Ramos (cell line): ENCODE measurements around the gene BCL3.

ENCODE experiments used
- in situ Hi-C: fragments of 300-500 bp; cut with MboI; formaldehyde crosslinking; loops from one replicate; pipeline ENCODE4 v1.14.3; 2022; ENCODE audit warnings: low sequenced_read_pairs; ENCODE audit not compliant: unreplicated experiment

BCL3 gene

DNA sequence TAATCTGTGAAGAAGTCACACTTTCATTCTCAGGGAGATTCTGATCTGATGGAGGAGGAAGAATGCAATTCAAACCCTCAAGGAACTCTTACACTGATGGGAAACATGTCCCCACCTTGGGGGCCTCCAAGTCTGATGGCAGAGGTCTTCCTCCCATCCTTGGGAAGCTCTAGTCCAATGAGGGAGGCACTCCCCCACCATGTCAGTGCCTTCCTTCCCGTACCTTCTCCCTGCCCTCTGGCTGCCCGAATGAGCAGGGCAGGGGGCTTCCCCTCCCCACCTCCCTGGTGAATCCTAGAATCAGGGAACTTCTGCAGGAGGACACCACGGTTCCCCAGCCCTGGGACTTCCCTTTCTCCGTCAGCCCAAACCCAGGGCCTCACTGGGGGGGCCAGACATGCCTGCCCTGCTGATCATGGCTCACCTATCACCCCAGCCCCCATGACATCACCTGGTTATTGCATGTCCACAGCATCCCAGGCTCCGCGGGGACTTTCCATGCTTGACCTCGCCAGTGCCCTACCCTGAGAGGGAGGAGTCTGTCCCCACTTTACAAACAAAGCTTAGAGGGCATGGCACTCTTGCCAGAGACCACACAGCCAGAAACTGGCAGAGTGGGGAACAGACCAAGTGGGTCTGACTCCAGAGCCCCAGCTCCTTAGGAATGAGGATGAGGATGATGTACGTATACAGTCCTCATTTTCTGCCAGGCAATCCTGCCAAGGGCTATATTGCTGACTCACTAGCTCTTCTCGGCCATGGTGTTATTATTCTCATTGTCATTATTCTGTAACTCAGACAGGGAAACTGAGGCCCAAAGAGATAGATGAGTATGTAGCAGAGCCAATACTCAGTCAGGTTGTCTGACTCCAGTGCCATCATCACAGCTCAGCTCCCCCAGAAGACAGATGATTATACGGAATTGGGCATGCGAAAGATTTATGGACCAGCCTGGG lies 9.6 kb upstream of the BCL3 start:
- in situ Hi-C loops, result no loop called here

DNA sequence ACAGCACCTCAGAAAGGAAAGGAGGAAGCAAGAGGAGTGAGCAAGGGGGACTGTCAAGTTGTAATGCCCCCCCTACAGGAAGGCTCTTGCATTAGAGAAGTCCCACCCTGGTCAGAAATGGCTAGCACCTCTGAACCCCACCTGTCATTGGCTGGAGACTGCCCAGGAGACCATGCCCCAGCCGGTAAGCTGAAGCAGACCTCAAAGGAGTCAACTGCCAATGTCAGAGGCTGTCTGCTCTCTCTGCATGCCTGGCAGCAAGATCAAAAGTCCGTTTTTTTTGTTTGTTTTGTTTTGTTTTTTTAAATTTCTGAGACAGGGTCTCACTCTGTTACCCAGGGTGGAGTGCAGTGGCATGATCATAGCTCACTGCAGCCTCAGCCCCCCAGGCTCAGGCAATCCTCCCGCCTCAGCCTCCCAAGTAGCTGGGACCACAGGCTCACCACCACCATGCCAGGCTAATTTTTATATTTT lies 8.1 kb upstream of the BCL3 start:
- in situ Hi-C loops, result no loop called here

DNA sequence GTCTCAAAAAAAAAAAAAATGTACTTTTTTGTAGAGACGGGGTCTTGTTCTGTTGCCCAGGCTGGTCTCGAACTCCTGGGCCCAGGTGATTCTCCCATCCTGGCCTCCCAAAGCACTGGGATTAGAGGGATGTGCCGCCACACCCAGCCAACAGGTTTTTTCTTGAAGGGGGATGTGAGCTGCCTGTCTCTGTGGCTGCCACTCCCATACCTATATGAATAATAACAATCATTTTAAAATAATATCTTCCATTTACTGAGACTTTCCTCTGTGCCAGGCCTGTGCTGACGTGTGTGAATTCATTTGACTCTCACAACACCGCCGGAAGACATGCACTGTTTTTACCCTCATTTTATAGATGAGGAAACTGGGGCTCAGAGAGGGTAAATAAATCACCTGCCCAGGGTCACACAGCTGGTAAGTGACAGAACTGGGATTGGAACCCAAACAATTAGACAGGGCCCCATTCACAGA lies 7.2 kb upstream of the BCL3 start:
- in situ Hi-C loops, result no loop called here

DNA sequence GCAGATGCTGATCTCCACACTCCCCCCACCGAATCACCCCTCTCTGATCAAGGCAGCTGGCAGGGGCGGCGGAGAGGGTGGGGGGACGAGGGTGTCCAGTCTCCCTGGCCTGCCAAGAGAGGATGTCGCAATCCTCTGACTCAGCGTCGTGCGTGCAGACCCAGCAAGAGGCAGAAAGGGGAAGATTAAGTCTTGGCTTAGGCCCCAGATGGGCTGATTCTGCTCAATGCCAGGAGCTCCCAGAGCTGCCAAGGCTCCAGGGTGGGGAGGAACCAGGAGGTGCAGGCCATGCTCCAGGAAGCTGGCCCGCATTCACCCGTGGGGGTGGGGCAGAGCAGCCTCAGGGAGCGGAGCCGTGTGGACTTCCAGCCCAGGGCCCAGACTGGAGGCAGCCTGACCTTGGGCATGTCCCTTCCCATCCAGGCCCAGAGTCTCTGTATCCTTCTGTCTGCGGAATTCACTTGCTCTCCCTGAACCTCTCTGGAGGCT lies 6.6 kb upstream of the BCL3 start:
- in situ Hi-C loops, result no loop called here

DNA sequence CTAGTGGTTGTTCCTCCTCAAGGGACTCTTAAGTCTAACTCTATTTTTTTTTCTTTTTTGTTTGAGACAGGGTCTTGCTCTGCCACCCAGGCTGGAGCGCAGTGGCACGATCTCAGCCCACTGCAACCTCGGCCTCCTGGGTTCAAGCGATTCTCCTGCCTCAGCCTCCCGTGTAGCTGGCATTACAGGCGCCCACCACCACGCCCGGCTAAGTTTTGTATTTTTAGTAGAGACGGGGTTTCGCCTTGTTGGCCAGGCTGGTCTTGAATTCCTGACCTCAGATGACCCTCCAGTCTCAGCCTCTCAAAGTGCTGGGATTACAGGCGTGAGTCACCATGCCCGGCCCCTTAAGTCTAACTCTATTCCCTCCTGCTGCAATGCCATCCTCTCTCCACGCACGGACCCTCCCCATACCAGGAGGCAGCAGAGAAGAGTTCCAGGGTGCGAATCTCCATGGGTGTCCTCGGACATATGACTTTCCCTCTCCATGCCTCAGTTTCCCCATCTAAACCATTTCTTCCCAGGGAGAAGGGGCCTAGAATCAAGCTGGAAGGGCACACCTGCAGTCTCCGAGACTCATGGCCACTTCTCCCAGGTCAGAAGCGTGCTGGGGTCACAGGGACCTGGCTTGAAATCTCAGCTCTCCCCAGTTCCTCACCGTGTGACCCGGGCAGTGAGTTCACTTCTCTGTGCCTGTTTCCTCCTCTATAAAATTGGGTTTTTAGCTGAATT lies 6.0 kb upstream of the BCL3 start:
- in situ Hi-C loops, result no loop called here

DNA sequence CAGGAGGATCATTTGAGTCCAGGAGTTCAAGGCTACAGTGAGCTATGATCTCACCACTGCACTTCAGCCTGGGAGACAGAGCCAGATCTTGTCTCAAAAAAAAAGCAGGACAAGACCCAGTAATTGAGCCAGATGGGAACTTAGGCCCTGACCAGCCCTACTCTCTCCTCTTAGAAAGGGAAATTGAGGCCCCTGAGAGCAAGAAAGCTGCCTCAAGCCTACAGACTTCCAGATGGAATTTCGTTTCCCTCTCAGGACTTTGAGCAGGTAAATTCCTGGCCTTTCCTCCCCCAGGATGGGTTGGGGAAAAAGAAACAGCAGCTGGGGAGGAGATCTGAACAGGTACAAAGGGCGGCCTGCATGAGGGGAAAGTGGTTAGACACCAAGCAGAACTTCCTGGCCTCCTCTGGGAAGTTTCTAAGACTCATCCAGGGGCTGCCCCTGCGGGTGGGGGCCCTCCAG lies 3.6 kb upstream of the BCL3 start:
- in situ Hi-C loops, result no loop called here

DNA sequence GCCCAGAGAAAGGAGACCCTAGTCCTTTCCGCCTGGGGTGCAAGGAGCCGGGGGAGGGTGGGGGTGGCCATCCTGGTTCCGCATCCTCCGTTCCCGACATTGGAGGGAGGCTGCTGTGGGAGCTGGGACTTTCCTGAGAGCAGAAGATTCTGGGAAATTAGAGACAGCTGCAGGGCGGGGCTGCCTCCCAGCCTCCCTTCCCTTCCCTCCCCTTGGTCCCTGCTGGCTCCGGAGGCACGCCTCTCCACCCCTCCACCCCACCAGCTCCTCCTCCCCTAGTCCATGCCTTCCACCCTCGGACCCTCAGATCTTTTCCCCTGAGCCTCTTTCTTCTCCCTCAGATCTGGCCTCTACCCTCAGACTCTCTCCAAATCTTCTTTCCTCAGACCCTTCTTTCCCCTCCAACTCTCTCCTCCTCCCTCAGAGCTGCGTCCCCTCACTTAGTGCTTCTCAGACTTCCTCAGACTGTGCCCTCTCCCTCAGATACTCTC lies 3.1 kb upstream of the BCL3 start:
- in situ Hi-C loops, result no loop called here

DNA sequence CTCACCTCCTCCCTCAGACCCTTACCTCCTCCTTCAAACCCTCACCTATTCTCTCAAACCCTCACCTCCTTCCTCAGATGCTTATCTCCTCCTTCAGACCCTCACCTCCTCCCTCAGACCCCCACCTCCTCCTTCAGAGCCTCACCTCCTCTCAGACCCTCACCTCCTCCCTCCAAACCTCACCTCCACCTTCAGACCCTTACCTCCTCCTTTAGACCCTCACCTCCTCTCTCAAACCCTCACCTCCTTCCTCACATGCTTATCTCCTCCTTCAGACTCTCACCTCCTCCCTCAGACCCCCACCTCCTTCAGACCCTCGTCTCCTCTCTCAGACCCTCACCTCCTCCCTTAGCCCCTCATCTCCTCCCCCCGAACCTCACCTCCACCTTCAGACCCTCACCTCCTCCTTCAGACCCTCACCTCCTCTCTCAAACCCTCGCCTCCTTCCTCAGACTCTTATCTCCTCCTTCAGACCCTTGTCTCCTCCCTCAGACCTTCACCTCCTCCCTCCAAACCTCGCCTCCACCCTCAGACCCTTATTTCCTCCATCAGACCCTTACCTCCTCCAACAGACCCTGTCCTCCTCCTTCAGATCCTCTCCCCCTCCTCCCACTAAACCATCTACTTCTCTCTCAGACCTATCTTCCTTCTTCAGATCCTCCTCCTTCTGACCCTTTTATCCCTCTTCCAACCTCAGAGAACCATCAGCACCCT lies 2.5 kb upstream of the BCL3 start:
- in situ Hi-C loops, result no loop called here

DNA sequence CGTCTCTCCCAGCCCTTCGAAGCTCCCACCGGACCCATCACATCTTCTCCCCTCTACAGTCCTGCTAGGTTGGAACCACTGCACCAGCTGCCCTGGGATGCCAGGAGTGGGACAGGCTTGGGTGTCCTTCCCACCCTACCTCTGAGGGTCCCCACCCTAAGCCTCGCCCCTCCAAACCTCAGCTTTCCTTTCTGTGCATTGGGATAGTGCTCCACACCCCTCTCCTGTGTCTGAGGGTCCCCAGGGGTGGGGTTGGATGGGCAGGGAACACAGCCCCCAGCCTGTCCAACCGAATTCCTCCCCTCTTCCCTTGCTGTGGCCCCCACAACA lies 1.9 kb upstream of the BCL3 start:
- in situ Hi-C loops, result no loop called here

DNA sequence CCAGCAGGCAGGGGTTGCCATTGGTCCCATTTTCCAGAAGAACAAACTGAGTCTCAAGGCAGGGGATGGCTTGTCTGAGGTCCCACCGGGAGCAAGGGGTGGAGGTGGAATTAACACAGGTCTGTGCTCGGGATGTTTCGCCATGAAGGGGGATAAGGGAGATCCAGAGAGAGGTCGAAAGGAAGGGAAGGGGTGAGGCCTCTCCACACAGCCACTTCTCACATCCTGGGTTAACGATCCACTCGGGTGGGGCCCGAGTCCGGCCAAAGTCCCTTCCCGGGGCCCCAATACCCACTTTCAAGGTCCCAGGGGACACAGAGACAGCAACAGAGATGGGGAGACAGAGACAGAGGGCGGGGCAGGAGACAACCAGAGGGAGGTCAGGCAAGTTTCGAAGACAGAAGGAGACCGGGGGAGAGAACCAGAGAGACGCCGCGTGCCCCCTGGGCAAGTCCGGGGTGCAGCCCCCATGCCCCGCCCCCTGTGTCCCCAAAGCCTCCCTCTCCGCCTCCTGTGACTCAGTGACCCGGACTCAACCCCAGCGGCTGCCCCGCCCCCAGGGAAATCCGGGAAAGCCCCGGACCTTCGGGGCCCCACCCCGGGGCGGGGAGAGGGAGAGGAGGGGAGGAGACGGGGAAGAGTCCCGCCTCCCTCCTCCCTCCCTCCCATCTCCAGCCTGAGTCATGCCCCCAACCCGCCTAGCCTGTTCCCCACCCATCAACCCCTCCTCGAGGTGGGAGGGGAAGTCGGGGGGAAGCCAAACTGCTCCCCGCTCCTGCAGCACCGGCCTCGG lies 1.4 kb upstream of the BCL3 start:
- in situ Hi-C loops, result no loop called here

DNA sequence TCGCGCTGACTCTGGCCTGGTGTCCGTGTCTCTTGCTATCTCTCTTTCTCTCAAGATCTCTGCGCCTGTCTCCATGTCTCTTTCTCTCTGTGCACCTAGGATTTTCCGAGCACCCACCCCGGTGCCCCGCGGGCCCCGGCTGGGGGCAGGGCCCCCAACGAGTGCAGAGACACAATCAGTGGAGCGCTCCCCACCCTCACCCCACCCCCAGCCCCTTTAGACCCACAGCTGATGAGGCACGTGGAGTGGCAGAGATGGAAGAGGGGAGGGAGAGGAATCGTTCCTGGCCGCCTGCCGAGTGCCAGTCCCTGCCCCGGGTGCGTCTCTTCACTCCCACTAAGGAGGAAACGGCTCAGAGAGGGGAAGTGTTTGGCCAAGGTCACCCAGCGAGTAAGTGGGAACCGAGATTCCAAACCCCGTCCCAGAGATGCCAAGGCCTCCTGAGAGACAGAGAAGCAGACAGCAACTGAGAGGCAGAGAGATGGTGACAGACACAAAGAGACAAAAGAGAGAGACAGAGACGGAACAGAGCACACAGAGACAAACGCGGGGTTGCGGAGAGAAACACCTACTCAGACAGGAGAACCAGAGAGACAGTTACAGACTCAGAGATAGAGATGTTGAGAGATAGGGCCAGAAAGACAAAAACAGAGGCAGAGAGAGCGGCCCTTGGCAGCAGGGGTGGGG lies 626 bp upstream of the BCL3 start:
- in situ Hi-C loops, result no loop called here

DNA sequence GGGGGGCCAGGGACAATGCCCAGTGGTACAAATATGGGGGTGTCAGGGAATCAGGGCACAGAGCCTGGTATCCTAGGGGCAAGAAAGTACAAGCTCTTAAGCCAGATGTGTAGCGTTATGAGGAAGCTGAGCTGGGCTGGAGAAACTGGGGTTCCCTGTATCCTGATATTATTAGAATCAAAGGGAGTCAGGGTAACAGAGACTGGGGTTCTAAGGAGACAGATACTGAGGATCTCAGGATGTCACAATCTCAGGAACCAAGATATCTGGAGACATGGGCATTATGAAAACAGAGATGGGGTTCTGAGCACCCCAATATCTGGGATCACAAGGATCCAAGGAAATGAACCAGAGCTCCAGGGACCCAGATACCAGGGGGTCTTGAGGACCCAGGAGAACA lies 784 bp downstream of the BCL3 start:
- in situ Hi-C loops, result no loop called here

DNA sequence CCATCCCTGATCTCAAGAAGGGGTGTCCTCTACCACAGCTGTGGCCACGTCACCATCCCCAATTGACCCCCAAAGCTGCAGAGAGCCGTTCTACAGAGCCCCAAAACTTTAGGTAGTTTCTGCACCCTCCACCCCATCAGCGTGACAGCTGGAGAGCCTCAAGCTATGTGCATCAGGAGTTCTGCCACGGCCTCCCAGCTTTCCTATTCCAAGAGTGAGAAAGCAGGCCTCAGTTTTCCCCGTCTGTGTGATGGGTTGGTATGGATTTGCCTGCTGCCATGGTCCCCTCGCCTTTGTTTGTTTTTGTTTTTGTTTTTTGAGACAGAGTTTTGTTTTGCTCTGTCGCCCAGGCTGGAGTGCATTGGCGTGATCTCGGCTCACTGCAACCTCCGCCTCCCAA lies 1.5 kb downstream of the BCL3 start:
- in situ Hi-C loops, result loop anchor here (25.0 kb wide), 1 partner anchor 988 kb away; the partner anchor contains the start of gene SMG9

DNA sequence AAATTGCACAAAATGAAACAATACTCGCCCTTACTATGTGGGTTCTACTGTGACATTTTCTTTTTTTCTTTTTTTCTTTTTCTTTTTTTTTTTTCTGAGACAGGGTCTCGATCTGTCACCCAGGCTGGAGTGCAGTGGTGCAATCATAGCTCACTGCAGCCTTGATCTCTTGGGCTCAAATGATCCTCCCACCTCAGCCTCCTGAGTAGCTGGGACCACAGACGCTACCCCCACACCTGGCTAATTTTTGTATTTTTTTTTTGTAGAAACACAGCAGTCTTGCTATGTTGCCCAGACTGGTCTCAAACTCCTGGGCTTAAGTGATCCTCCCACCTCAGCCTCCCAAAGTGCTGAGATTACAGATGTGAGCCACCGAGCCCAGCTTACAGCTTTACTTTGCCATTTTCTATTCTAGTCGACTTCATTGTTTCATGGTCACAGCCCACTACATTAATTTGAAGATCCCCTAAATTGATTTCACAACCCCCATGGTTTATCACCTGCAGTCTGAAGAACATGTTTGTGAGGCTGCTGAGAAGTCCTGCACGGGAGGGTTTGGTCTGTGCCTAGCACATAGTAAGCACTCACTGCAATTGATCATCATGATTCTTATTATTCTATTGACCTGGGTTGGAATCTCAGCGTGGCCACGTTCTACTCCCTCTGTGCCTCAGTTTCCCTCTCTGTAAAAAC lies 3.8 kb downstream of the BCL3 start:
- in situ Hi-C loops, result loop anchor here (25.0 kb wide), 1 partner anchor 990 kb away; the partner anchor contains the start of gene SMG9

DNA sequence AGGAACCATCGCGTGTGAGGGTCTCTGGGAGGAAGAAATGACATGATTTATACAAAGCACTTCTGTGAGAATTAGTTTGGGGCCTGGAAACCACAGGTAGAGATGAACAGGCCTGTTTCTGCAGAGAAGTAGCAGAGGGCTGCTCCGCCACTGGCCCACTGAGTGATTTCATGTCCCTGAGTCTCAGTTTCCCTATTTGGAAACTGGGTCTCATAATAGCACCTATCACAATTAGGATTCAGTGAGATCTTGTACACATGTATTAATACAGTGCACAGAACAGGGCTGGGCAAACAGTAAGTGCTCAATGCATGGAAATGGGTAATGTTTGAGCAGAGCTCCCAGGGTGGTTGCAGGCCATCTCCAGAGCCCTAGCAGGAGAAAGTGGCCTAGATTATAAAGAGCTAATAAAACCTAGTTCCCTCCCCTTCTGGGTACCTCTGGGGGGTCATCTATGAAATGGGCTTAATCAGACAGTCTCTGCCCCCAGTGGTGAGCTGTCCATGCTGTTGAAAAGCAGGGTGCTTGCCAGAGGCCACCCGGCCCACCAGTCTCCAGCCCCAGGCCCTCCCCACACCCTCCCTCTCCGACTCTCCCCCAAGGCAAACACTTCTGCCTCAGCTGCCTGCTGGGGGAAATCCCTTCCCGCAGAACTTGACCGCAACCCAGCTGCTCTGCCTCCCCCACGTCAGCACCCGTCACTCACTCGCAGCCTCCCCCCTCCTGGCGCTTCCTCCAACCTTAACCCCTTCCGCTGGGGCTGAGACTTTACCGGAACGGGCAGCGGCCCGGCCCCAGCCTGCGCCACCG lies 4.5 kb downstream of the BCL3 start:
- in situ Hi-C loops, result loop anchor here (25.0 kb wide), 1 partner anchor 991 kb away; the partner anchor contains the start of gene SMG9

DNA sequence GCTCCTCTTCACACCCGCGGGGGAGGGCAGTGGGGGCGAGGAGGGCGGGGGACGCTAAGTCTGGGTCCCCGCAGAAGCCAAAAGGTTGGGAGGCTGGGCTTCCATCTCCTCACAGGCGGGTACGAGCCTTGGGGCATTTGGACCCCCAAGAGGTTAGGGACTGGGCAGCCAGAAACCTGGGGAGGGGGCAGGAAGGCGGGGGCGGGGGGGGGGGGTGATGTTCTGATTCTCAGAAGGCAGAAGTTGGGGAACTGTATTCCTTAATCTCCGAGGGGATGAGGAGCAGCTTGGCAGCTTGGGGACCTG lies 5.1 kb downstream of the BCL3 start:
- in situ Hi-C loops, result loop anchor here (25.0 kb wide), 1 partner anchor 991 kb away; the partner anchor contains the start of gene SMG9
